Nephron (organoid): ENCODE data around the gene DDX47.
"Not testable (repeated sequence)": the region's sequence is repeated elsewhere in the genome, so short reads cannot be mapped to it uniquely, and the experiment has no call there.

ENCODE experiments used
- H3K27ac Mint-ChIP-seq, 3 experiments: 2 replicates each; pipeline ENCODE4 v1.8.0; 2020; ENCODE audit warnings: mixed read lengths in 3 of 3, mild to moderate bottlenecking in 2 of 3, moderate library complexity in 1 of 3
- H3K27me3 Mint-ChIP-seq: 2 replicates; pipeline ENCODE4 v1.8.0; 2021; ENCODE audit warnings: low read depth, mild to moderate bottlenecking, moderate library complexity, mixed read lengths
- H3K36me3 Mint-ChIP-seq: 2 replicates; pipeline ENCODE4 v1.8.0; 2020; ENCODE audit warnings: low read depth, mixed read lengths
- H3K4me1 Mint-ChIP-seq: 2 replicates; pipeline ENCODE4 v1.8.0; 2020; ENCODE audit warnings: mixed read lengths
- H3K4me3 Mint-ChIP-seq, 3 experiments: 2 replicates each; pipeline ENCODE4 v1.8.0; 2020; ENCODE audit warnings: mild to moderate bottlenecking in 3 of 3, mixed read lengths in 3 of 3, moderate library complexity in 2 of 3
- H3K9me3 Mint-ChIP-seq: 2 replicates; pipeline ENCODE4 v1.8.0; 2020; ENCODE audit warnings: mixed read lengths
- CTCF ChIP-seq, 3 experiments: fragments of 200-600 bp; sonication (generic); IDR thresholded peaks; one replicate each; pipeline ENCODE4 v1.5.0; 2021; ENCODE audit warnings: antibody characterized with exemption in 3 of 3; ENCODE audit not compliant: unreplicated experiment in 3 of 3

The DDX47 gene

DNA sequence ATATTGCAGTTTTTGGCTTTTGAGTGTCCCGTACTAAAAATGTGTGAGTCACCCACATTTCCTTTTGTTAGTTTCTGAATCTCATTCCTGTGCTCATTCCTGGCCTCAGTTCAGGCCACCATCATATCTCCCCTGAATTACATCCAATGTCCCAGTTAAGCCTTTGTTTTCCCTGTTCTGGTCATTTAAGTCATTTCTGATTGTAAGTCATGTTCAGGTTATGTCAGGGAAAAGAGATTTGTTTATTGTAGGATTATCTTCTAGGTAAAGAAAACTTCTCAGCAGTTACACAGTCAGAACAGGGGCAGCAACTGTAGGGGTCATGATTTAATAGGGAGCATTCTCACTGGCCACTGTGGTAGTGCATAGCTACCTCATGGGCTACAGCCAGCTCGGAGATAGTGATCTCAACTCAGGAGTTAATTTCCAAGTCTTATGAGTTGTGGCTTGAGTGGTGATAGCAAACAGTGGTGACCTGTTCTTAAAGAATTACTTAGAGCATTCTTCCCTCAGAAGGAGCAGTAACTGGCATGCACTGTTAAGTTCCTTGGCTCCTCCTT, 6.7 kb downstream of the DDX47 start:
- peaks cover 75% of the 10 kb centered on the region for H3K36me3 Mint-ChIP-seq
- H3K27me3 Mint-ChIP-seq: no peaks in the 10 kb centered on the region
- no peak for TF ChIP-seq CTCF (IDR thresholded peaks at IDR 0.05; ENCODE audit: unreplicated experiment in 3 of 3)
- peak overlapping the region in 1 of 3 experiments; percentile 20 for H3K27ac Mint-ChIP-seq
- no peaks in the 10 kb centered on the region for H3K9me3 Mint-ChIP-seq
- no peak overlapping the region for H3K4me3 Mint-ChIP-seq
- peaks cover 17% of the 10 kb centered on the region for H3K4me1 Mint-ChIP-seq

DNA sequence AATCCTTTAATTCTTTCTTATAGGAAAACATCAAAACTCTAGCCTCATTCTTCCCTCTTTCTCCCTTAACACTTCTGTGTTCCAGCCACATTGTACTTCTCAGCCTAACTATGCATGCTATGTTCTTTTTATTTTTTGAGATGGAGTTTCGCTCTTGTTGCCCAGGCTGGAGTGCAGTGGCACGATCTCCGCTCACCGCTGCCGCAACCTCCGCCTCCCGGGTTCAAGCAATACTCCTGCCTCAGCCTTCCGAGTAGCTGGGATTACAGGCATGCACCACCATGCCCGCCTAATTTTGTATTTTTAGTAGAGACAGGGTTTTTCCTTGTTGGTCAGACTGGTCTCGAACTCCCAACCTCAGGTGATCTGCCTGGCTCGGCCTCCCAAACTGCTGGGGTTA, 7.2 kb downstream of the DDX47 start:
- H3K27ac Mint-ChIP-seq, H3K4me3 Mint-ChIP-seq, H3K27me3 Mint-ChIP-seq: not testable (repeated sequence)

GRCh38 chr12:12821975-12822374, 8.8 kb downstream of the DDX47 start:
- Mint-ChIP-seq H3K27ac (no peak overlapping the region), H3K4me1 (no peaks in the 10 kb centered on the region), H3K9me3 (no peaks in the 10 kb centered on the region), H3K27me3 (no peaks in the 10 kb centered on the region), H3K36me3 (peaks cover 78% of the 10 kb centered on the region), H3K4me3 (no peak overlapping the region)
- no peak for TF ChIP-seq CTCF (IDR thresholded peaks at IDR 0.05; ENCODE audit: unreplicated experiment in 3 of 3)

More for the DNA sequence above, 7.2 kb downstream of the DDX47 start:
- H3K9me3 Mint-ChIP-seq: not testable (repeated sequence)
- peaks cover 77% of the 10 kb centered on the region for H3K36me3 Mint-ChIP-seq
- H3K4me1 Mint-ChIP-seq: peaks cover 14% of the 10 kb centered on the region

DNA sequence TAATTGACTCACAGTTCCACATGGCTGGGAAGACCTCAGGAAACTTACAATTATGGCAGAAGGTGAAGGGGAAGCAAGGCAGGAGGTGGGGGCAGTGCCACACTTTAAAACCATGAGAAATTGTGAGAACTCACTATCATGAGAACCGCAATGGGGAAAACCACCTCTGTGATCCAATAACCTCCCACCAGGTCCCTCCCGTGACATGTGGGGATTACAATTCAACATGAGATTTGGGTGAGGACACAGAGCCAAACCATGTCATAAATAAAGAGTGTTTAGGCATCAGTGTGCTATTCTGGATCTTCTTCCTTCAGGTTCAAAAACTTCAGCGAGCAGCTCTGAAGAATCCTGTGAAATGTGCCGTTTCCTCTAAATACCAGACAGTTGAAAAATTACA, 9.7 kb downstream of the DDX47 start:
- no peaks in the 10 kb centered on the region for H3K4me1 Mint-ChIP-seq
- H3K36me3 Mint-ChIP-seq: peaks cover 87% of the 10 kb centered on the region

GRCh38 chr12:12823300-12823699, 10.2 kb downstream of the DDX47 start:
- Mint-ChIP-seq H3K27me3 (no peaks in the 10 kb centered on the region), H3K27ac (no peak overlapping the region), H3K4me3 (no peak overlapping the region), H3K4me1 (no peaks in the 10 kb centered on the region), H3K36me3 (peaks cover 88% of the 10 kb centered on the region), H3K9me3 (no peaks in the 10 kb centered on the region)
- no peak for TF ChIP-seq CTCF (IDR thresholded peaks at IDR 0.05; ENCODE audit: unreplicated experiment in 3 of 3)

More for the DNA sequence above, 9.7 kb downstream of the DDX47 start:
- Mint-ChIP-seq H3K4me3 (no peak overlapping the region), H3K27me3 (no peaks in the 10 kb centered on the region), H3K27ac (no peak overlapping the region), H3K9me3 (no peaks in the 10 kb centered on the region)
- no peak for TF ChIP-seq CTCF (IDR thresholded peaks at IDR 0.05; ENCODE audit: unreplicated experiment in 3 of 3)

GRCh38 chr12:12823811-12824210, 10.7 kb downstream of the DDX47 start:
- no peaks in the 10 kb centered on the region for H3K4me1 Mint-ChIP-seq
- H3K4me3 Mint-ChIP-seq: no peak overlapping the region
- H3K9me3 Mint-ChIP-seq: no peaks in the 10 kb centered on the region
- TF ChIP-seq CTCF (IDR thresholded peaks at IDR 0.05; ENCODE audit: unreplicated experiment in 3 of 3): no peak
- H3K27me3 Mint-ChIP-seq: no peaks in the 10 kb centered on the region
- H3K27ac Mint-ChIP-seq: no peak overlapping the region
- H3K36me3 Mint-ChIP-seq: peaks cover 89% of the 10 kb centered on the region
